Endothelial cell of umbilical vein (primary cell): ENCODE data around the gene SAT2. TPM values are rescaled to one million over a fixed set of nuclear protein-coding genes. Genes with fewer than 3 reads are reported as not detected.

ENCODE experiments used
- BruUV-seq: library from RNA; stranded (reverse); fragments of 400-500 nt; replicated peaks from 2 replicates; lab custom pipeline; 2021; lab: Mats Ljungman, UMichigan
- CTCF ChIA-PET: fragments of 300-600, 350-600 bp; sonication (Branson Sonifier 250); formaldehyde crosslinking; loops from one replicate; lab custom pipeline; 2021; ENCODE audit warnings: antibody characterized with exemption, inconsistent platforms; lab: Charles Lee
- POLR2A ChIA-PET: fragments of 300-600, 350-600 bp; sonication (Branson Sonifier 250); formaldehyde crosslinking; loops from one replicate; lab custom pipeline; 2021; ENCODE audit warnings: antibody characterized with exemption, inconsistent platforms; lab: Charles Lee
- DNase-seq: peaks from one replicate; pipeline ENCODE4 v3.0.0-alpha.2; 2011; ENCODE audit warnings: low read depth, low spot score
- FAIRE-seq: peaks from 2 replicates; lab custom pipeline; 2011; peaks lifted over from hg19 to GRCh38; lab: Jason Lieb, UNC
- H2AFZ ChIP-seq: 2 replicates; pipeline ENCODE4 v1.6.0; 2012; ENCODE audit warnings: low read depth, low read length, control low read depth, inconsistent platforms
- H3K27ac ChIP-seq: 2 replicates; pipeline ENCODE4 v1.5.1; 2011; ENCODE audit warnings: low read depth, mild to moderate bottlenecking, control low read depth, low read length, moderate library complexity; ENCODE audit not compliant: insufficient read depth
- H3K27me3 ChIP-seq, 2 experiments: 2 replicates each; pipeline versions ENCODE4 v1.6.0 to v1.6.1; 2011; ENCODE audit warnings: low read length in 2 of 2, mixed read lengths in 1 of 2; ENCODE audit not compliant: control insufficient read depth in 2 of 2, insufficient read depth in 2 of 2
- H3K36me3 ChIP-seq, 2 experiments: 2 replicates in 1 of 2; 3 replicates in 1 of 2; pipeline ENCODE4 v1.5.1; 2011; ENCODE audit warnings: low read length in 2 of 2, mild to moderate bottlenecking in 1 of 2, moderate library complexity in 1 of 2; ENCODE audit not compliant: control insufficient read depth in 2 of 2, insufficient read depth in 2 of 2; ENCODE audit errors: extremely low read depth in 1 of 2
- H3K4me1 ChIP-seq: 3 replicates; pipeline ENCODE4 v1.5.1; 2011; ENCODE audit warnings: mild to moderate bottlenecking, low read length; ENCODE audit not compliant: control insufficient read depth, insufficient read depth; ENCODE audit errors: extremely low read depth
- H3K4me2 ChIP-seq: 2 replicates; pipeline ENCODE4 v1.6.1; 2011; ENCODE audit warnings: low read length, control low read depth, mixed read lengths; ENCODE audit not compliant: insufficient read depth
- H3K4me3 ChIP-seq, 3 experiments: fragments of 200-600 bp in 1 of 3; sonication (generic), shearing (Covaris generic) in 1 of 3; replicated peaks in 1 of 3; 2 replicates each; pipeline ENCODE4 v1.5.1; 2011 to 2016; ENCODE audit warnings: control low read depth in 3 of 3, low read length in 3 of 3, mild to moderate bottlenecking in 2 of 3, inconsistent platforms in 1 of 3, low read depth in 1 of 3, moderate library complexity in 1 of 3; ENCODE audit not compliant: insufficient read depth in 1 of 3
- H3K79me2 ChIP-seq: 2 replicates; pipeline ENCODE4 v1.6.0; 2012; ENCODE audit warnings: low read length, inconsistent platforms; ENCODE audit not compliant: control insufficient read depth, insufficient read depth
- H3K9ac ChIP-seq: replicated peaks from 2 replicates; pipeline ENCODE3; 2011; ENCODE audit warnings: low read length, control low read depth; ENCODE audit not compliant: insufficient read depth; ENCODE audit errors: extremely low read depth
- H3K9me1 ChIP-seq: replicated peaks from 3 replicates; pipeline ENCODE4 v1.6.0; 2011; ENCODE audit warnings: mild to moderate bottlenecking, low read length; ENCODE audit not compliant: control insufficient read depth, insufficient read depth; ENCODE audit errors: extremely low read depth
- H3K9me3 ChIP-seq: replicated peaks from 2 replicates; pipeline ENCODE4 v1.5.1; 2012; ENCODE audit warnings: low read length, inconsistent platforms; ENCODE audit not compliant: control insufficient read depth, insufficient read depth
- H4K20me1 ChIP-seq: replicated peaks from 2 replicates; pipeline ENCODE3; 2011; ENCODE audit warnings: mild to moderate bottlenecking, low read length; ENCODE audit not compliant: control insufficient read depth, insufficient read depth; ENCODE audit errors: extremely low read depth
- EZH2 ChIP-seq: IDR thresholded peaks from 2 replicates; pipeline ENCODE4 v1.6.1; 2012; ENCODE audit warnings: borderline replicate concordance, low read depth, mild to moderate bottlenecking, moderate library complexity, low read length, inconsistent platforms; ENCODE audit not compliant: severe bottlenecking
- FOS ChIP-seq: IDR thresholded peaks from 2 replicates; pipeline ENCODE4 v1.6.1; 2011; ENCODE audit warnings: mild to moderate bottlenecking, low read length, moderate library complexity, borderline replicate concordance; ENCODE audit not compliant: insufficient read depth
- GATA2 ChIP-seq: IDR thresholded peaks from 2 replicates; pipeline ENCODE4 v1.7.0; 2011; ENCODE audit warnings: low read depth, mild to moderate bottlenecking, moderate library complexity, mixed read lengths, low read length; ENCODE audit not compliant: insufficient read length, insufficient read depth
- JUN ChIP-seq: IDR thresholded peaks from 2 replicates; pipeline ENCODE4 v1.6.1; 2011; ENCODE audit warnings: borderline replicate concordance, low read depth; ENCODE audit not compliant: insufficient read length, insufficient read depth
- MYC ChIP-seq: IDR thresholded peaks from one replicate; pipeline ENCODE4 v1.6.1; 2011; ENCODE audit warnings: mild to moderate bottlenecking, low read depth, low read length
- POLR2A ChIP-seq: IDR thresholded peaks from 2 replicates; pipeline ENCODE4 v1.6.1; 2012; ENCODE audit warnings: low read depth, mild to moderate bottlenecking, control low read depth, low read length
- POLR2AphosphoS5 ChIP-seq: IDR thresholded peaks from 2 replicates; pipeline ENCODE4 v1.6.1; 2012; ENCODE audit warnings: low read depth, mild to moderate bottlenecking, control low read depth, low read length, moderate library complexity; ENCODE audit not compliant: insufficient read depth
- dilution Hi-C: fragments of 300-500 bp; cut with MboI; formaldehyde crosslinking; loops from one replicate; pipeline ENCODE4 v1.15.0; 2019; ENCODE audit warnings: low sequenced_read_pairs; ENCODE audit not compliant: extremely low pct_ligation_motif_present
- intact Hi-C: fragments of 100-400 bp; cut with micrococcal nuclease; formaldehyde crosslinking; loops from one replicate; pipeline ENCODE4 v1.10.0; 2022
- polyA plus RNA-seq, 4 experiments: library from polyadenylated mRNA; depleted of rRNA in 3 of 4; stranded (reverse) in 3 of 4; unstranded in 1 of 4; fragments of >200 nt; gene quantifications; 2 replicates each; pipeline versions ENCODE4 v1.2.1 to v1.2.3, GENCODE V29; 2011 to 2012; ENCODE audit warnings: missing spikeins in 1 of 4
- total RNA-seq: library from RNA; stranded (reverse); gene quantifications from 2 replicates; pipeline ENCODE4 v1.2.3, GENCODE V29; 2021
- TF ChIP-seq, protein P1 (sequence below): IDR thresholded peaks from 2 replicates; pipeline ENCODE4 v1.6.1; 2011; ENCODE audit not compliant: insufficient read depth, insufficient read length
- TF ChIP-seq, protein P2 (sequence below), 2 donors: IDR thresholded peaks; 1 replicate in 1 of 2; 2 replicates in 1 of 2; pipeline ENCODE4 v1.5.1; 2011; ENCODE audit warnings: low read length in 2 of 2, mild to moderate bottlenecking in 2 of 2, moderate library complexity in 2 of 2, control low read depth in 1 of 2, inconsistent platforms in 1 of 2, low read depth in 1 of 2; ENCODE audit not compliant: insufficient read depth in 1 of 2; ENCODE audit errors: extremely low read depth in 1 of 2

The SAT2 gene
- total and polyA plus RNA-seq, 2 donors (not counting 3 experiments of a cell fraction or from before 2014, with no cell fraction given), result 38.0 to 51.8 TPM

DNA sequence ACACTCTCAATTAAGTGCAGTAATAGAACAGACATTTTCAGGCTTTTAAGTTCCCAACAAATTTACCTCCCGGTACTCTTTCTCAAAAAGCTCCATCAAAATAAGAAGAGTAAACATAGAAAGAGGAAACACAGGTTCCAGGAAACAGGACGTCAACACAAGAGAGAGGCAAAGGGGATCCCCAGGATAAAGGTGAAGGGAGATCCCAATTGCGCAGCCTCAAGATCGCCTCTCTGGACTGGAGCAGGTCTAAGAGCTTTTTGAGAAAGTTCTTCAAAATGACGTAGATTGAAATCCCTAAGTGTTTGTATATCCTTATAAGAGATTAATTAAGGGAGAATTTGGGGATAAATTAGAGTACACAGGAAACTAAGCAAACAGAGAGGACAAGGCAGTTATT lies 9.0 kb downstream of the SAT2 start:
- dilution Hi-C loops (no loop called here), intact Hi-C loops (loop anchor here (10.0 kb wide), 1 partner anchor 226 kb away; no protein-coding TSS in a partner anchor)
- Histone ChIP-seq H3K9ac (no peak overlapping the region), H3K27me3 (no peaks in the 10 kb centered on the region), H3K4me2 (no peak overlapping the region), H3K4me3 (no peak overlapping the region), H3K27ac (no peak overlapping the region), H3K36me3 (no peaks in the 10 kb centered on the region), H3K4me1 (peaks cover 5% of the 10 kb centered on the region), H3K79me2 (peaks cover 7% of the 10 kb centered on the region), H2AFZ (no peak overlapping the region), H4K20me1 (peaks cover 1% of the 10 kb centered on the region), H3K9me1 (no peaks in the 10 kb centered on the region), H3K9me3 (no peaks in the 10 kb centered on the region)
- TF ChIP-seq MYC (no peak), FOS (no peak), EZH2 (no peak), GATA2 (no peak), JUN (no peak), POLR2AphosphoS5 (no peak), POLR2A (no peak)
- TF ChIP-seq, protein P1, sequence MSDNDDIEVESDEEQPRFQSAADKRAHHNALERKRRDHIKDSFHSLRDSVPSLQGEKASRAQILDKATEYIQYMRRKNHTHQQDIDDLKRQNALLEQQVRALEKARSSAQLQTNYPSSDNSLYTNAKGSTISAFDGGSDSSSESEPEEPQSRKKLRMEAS, result no peak
- TF ChIP-seq, protein P2, sequence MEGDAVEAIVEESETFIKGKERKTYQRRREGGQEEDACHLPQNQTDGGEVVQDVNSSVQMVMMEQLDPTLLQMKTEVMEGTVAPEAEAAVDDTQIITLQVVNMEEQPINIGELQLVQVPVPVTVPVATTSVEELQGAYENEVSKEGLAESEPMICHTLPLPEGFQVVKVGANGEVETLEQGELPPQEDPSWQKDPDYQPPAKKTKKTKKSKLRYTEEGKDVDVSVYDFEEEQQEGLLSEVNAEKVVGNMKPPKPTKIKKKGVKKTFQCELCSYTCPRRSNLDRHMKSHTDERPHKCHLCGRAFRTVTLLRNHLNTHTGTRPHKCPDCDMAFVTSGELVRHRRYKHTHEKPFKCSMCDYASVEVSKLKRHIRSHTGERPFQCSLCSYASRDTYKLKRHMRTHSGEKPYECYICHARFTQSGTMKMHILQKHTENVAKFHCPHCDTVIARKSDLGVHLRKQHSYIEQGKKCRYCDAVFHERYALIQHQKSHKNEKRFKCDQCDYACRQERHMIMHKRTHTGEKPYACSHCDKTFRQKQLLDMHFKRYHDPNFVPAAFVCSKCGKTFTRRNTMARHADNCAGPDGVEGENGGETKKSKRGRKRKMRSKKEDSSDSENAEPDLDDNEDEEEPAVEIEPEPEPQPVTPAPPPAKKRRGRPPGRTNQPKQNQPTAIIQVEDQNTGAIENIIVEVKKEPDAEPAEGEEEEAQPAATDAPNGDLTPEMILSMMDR (IDR thresholded peaks at IDR 0.05; ENCODE audit: extremely low read depth in 1 of 2, insufficient read depth in 1 of 2, low read depth in 1 of 2, low read length in 2 of 2), result no peak
- ChIA-PET POLR2A (interaction anchor here (1.0 kb wide), 1 partner anchor 9 kb away, joined by 4 read pairs; the partner anchor contains the start of gene SAT2), CTCF (interaction anchor here (1.0 to 1.4 kb wide), 2 partner anchors 9 to 13 kb away, joined by 4 read pairs; partner anchors contain the start of gene SAT2)
- no TSS peak for BruUV-seq
- FAIRE-seq (no peak), DNase-seq (no peak)
